NCI-H2029 (cell line): ENCODE data around the gene PDAP1.

Source experiments
- DNase-seq: peaks from one replicate; lab custom pipeline; 2025; lab: John Stamatoyannopoulos, UW

PDAP1 gene

GRCh38 chr7:99424932-99425730 is 16.7 kb upstream of the PDAP1 start:
- DNase-seq, result no peak

- DNase-seq, result no peak
Measured at GRCh38 chr7:99422625-99423024, 14.2 kb upstream of the PDAP1 start.

- peak; percentile 6 for DNase-seq
Measured at GRCh38 chr7:99422186-99422585, 13.8 kb upstream of the PDAP1 start.

GRCh38 chr7:99420986-99421385 is 12.6 kb upstream of the PDAP1 start:
- no peak for DNase-seq

- no peak for DNase-seq
Measured at GRCh38 chr7:99420213-99420612, 11.8 kb upstream of the PDAP1 start.

- no peak for DNase-seq
Measured at GRCh38 chr7:99419323-99420021, 11.1 kb upstream of the PDAP1 start.

- no peak for DNase-seq
Measured at GRCh38 chr7:99418260-99418659, 9.9 kb upstream of the PDAP1 start.

GRCh38 chr7:99415513-99416127 is 7.2 kb upstream of the PDAP1 start:
- peak; percentile 21 for DNase-seq

GRCh38 chr7:99410635-99411034 is 2.2 kb upstream of the PDAP1 start:
- no peak for DNase-seq

GRCh38 chr7:99409806-99410205 is 1.4 kb upstream of the PDAP1 start:
- DNase-seq, result peak; percentile 16

GRCh38 chr7:99409192-99409572 is 785 bp upstream of the PDAP1 start:
- no peak for DNase-seq

GRCh38 chr7:99407872-99408378 is 472 bp downstream of the PDAP1 start:
- DNase-seq, result peak; percentile 44

GRCh38 chr7:99406557-99406956 is 1.8 kb downstream of the PDAP1 start:
- no peak for DNase-seq

GRCh38 chr7:99404977-99405320 is 3.4 kb downstream of the PDAP1 start:
- DNase-seq, result no peak

- no peak for DNase-seq
Measured at GRCh38 chr7:99404235-99404976, 4.0 kb downstream of the PDAP1 start.

- no peak for DNase-seq
Measured at GRCh38 chr7:99403764-99404163, 4.6 kb downstream of the PDAP1 start.

GRCh38 chr7:99402854-99403253 is 5.5 kb downstream of the PDAP1 start:
- no peak for DNase-seq

- peak; percentile 41 for DNase-seq
Measured at GRCh38 chr7:99399597-99399996, 8.8 kb downstream of the PDAP1 start.

- no peak for DNase-seq
Measured at GRCh38 chr7:99398891-99399445, 9.4 kb downstream of the PDAP1 start.

GRCh38 chr7:99397297-99397983 is 11.0 kb downstream of the PDAP1 start:
- DNase-seq, result no peak
